HG03196 (cell line): ENCODE data around the gene DNAH1.

Experiments used
- ATAC-seq: cut with Tn5 transposase; IDR thresholded peaks from one replicate; pipeline ENCODE4 v1.9.1; 2021; ENCODE audit not compliant: unreplicated experiment

DNAH1 gene

DNA sequence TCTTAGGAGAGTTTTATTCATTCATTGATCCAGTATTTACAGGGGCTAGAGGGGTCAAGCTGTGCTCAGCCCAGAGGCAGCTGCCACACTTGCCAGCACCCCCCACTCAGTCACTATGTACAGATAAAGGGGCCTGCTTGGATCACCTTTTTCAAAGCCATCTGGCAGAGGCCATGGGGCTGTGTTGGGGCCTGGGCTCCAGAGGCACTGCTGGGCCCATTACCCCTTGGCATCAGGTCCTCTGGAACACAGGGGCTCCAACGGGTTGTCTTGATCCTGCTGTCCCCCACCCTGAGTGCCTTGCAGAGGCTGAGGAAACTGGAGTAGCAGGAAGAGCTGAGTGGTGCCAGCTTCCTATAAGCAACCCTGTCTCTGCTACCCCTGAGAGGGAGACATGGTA is 84.9 kb downstream of the DNAH1 start:
- ATAC-seq = no peak

DNA sequence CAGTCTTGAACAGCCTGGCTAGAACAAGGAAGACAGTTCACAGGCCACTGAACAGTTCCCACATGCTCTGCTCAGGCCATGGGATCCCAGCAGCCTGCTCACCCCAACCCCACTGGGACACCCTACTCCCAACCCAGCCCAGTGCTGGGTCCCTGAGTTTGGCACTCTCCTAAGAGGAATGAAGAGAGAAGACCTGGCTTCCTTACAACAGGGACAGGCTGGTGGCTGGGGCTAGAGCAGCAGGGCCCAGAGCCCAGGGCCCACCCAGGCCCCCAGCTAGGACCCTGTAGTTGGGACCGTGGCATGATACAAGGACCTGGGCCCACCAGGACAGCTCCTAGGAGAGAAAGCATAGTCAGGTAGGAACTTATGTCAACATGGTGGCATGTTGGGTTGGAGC is 85.4 kb downstream of the DNAH1 start:
- ATAC-seq = no peak

DNA sequence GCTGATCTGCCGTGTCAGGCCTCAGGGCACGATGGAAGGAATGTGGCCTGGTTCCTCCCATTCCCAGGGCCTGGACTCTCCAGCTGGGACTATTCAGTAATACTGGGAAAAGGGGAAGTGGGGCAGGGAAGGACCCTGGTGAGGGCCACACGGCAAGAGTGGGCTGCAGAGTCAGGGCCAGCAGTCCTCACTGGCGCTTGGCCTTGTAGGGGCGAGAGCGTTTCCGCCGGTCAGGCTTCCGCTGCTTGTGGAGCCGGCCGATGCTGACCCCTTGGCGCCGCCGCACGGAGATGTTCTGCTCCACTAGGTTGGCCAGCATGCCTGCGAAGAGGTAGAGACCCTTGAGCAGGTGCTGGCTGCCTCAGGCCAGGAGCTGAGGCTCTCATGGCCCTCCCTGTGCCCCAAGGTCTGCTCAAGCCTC is 86.0 kb downstream of the DNAH1 start:
- ATAC-seq = no peak

GRCh38 chr3:52402706-52403270 is 86.7 kb downstream of the DNAH1 start:
- ATAC-seq = no peak

DNA sequence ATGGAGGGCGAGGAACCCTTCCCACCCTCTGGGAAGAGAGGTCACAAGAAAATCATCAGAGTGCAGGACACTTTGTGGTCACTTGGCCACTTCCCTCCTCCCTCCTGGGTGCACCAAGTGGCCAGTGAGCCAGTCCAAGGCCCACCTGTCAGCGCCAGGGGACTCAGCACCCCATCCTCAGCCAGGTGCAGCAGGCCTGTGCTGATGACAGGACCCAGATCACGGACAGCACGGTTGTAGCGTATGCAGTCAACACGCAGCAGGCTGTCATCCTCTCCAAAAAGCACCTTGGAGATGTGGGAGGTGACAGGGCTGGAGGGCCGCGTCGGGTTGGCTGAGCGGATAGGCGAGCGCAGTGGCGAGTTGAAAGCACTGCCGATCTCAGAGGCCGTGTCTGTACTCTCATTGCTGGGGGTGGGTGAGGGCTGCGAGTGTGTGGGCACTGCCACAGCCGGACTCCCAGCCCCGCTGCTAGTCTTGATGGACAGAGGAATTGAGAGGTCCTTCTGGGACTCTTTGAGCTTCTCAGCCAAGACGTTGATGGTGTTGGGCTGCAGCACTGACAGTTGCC is 87.2 kb downstream of the DNAH1 start:
- ATAC-seq = no peak

DNA sequence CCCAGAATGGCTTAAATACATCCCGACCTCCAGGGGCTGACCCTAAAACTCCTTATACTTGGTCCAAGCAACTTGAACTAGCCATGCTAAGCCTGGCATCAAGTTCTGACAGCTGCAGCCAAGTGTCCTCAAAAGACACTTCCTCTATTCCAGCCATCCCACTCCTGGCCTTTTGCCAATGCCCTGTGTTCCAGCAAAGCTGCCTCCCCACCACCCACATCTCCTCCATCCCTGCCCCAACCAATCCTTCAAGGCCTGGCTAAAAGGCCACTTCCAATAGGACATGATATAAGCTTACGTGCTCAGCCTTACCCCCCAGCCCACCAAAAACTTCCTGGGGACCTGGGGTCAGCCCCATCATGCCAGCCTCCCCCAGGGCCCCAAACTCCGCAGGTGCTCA is 87.8 kb downstream of the DNAH1 start:
- no peak for ATAC-seq

DNA sequence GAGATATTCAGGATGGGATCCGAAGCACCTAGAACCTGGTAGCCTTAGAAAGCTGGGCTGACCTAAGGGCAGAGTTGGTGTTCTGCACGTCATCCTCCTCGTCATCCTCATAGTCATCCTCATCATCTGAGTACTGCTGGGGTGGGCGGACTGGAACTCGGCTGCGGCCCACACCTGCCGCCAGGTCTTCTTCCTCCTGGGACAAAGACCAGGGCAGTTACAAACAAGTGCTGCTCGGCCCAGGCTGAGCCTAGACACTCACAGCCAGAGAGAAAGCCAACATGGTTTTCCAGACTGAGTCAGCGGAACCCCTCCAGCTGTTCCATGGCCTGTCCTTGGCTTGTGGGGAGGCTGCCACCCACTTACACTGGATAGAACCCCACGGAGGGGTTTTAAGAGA is 88.3 kb downstream of the DNAH1 start:
- ATAC-seq = no peak

GRCh38 chr3:52405066-52405465 is 88.9 kb downstream of the DNAH1 start:
- no peak for ATAC-seq

DNA sequence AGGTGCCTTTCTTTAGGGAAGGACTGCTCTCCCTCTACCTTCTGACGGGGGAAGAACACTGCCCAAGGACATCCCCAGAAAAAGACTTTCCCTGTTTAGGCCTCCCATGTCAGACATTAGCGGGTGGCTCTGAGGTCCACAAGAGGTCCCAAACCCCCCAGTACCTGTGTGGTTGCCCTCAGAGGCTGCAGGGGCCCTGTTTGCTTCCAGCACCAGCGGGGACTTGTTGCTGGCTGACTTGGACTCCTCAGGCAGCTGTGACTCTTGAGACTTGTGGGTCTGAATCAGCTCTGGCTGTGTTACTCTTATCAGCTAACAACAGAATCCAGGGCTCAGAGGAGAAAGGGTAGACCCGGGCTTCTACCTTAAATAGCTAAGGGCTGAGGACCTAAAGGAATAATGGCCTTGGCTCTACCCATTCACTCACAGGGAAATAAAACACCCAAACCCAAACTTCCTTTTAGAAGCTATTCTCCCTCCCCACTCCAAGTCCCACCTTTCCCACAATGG is 89.5 kb downstream of the DNAH1 start:
- ATAC-seq = no peak

DNA sequence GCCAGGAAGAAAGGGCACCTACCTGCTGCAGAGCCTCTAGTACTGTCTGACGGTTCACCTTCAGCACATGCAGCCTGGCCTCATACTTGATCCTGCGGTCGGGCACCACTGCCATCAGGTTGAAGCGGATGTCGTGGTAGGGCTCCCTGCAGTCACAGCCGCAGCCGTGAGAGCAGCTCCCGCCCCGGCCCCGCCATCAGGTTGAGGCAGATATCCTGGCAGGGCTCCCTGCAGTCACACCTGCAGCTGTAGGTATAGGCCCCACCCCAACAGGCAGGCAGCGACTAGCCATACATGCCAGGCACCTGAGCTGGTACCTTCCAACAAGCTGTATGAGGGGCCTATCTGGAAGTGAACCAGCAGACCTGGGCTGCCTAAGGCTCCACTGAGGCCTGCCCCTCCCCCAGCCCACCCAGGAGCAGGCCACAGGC is 90.1 kb downstream of the DNAH1 start:
- no peak for ATAC-seq

DNA sequence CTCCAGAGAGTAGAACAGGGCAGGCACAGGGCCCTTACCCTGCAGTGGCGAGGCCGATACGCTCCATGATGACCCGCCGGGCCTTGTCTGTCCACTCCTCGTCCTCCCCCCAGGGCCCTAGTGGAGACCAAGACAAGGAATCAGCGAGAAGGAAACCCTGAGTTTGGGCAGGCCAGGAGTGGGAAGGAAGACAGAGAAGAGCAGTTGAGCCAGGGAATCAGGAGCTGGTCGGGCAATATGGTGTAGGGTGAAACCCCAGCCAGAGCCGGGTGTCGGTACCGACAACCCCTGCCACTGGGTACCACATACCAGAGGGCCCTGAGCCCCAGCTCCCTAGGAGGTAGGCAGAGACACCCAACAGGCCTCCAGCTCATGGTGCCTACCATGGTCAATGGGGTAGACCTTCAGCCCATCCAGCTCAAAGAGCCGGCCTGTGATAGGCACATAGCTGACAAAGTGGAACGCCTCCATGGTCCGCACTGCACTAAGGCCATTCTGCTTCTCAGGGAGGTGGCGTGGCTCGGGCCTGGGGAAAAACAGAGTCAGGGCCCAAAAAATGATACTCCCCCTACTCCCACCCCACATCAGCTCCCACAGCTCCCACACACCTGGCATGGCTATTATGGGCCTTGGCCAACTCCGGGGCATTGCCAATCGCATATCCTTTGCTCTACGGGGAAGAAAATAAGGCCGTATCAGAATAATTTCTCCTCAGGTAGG is 90.8 kb downstream of the DNAH1 start:
- ATAC-seq = no peak

DNA sequence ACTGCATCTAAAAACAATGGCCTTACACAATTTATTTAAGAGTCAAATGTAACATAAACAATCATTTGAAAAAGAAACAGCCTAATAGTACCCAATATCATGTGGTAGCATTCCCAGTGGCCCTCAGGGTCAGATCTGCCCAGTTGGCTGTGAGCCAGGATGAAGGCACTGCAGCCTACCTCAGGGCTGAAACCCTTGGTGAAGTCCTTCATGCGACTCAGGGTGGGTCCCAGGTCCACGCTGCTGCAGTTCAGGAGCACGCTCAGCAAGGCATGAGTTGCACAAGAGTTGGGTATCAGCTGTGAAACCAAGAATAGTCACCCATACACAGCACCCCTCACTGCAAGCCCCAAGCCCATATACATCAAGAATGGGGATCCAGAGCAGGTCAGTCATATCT is 91.7 kb downstream of the DNAH1 start:
- ATAC-seq = no peak

DNA sequence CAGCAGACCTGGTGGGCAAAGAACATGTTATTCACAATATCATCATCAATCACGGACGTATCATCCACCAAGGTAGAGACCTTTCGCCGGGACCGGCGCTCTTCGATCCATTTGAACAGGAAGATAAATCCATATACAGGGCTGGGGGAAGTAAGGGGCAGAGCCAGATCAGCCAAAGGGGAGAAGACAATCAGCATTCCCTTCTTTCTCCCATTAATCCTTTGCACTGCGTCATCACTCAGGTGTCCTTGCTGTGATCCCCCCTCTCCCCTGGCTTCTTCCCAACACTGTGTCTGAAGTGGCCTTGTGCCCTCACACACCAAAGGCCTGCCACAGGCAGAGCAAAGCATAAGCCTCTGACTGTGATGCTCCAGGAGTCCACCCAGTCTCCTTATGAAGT is 92.3 kb downstream of the DNAH1 start:
- ATAC-seq = no peak

- ATAC-seq = no peak
Measured at GRCh38 chr3:52415800-52416199, 99.7 kb downstream of the DNAH1 start.

DNA sequence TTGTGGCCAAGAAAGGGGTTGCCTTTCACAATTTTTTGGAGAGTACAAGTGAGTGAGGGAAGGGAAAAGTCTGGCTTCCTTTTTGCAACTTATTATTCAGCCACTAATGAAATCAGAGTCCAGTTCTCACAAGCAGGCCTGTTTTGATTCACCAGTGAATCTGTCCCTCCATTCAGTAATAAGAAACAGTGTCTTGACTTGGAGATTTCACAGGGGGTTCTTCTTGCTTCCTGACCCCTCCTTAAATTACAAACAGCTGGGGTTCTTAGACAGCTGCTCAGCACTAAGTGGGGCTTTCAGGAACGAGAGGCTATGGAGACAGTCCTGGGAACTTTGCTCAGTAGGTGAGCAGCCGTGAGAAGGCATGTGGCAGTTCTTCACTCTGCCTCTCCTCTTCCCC is 104.3 kb downstream of the DNAH1 start:
- ATAC-seq = no peak

GRCh38 chr3:52422669-52423068 is 106.5 kb downstream of the DNAH1 start:
- ATAC-seq = no peak

DNA sequence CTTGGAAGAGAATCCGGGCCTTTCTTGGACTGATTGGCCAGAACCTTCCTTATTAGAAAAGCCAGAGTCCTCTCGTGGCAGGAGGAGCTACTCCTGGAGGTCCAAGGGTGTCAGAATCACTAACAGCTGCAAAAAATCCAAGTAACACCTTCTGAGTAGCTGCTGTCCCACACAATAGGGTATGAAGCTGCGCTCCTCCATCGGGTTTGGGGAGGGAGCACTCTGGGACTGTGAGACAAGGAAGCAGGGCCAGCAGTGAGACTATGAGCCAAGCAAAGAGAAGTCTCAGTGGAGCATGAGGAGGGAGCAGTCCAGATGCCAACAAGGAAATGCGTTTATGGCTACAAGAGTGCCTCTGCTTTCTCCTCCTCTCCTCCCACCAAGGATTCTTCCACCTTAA is 107.1 kb downstream of the DNAH1 start:
- ATAC-seq = no peak

DNA sequence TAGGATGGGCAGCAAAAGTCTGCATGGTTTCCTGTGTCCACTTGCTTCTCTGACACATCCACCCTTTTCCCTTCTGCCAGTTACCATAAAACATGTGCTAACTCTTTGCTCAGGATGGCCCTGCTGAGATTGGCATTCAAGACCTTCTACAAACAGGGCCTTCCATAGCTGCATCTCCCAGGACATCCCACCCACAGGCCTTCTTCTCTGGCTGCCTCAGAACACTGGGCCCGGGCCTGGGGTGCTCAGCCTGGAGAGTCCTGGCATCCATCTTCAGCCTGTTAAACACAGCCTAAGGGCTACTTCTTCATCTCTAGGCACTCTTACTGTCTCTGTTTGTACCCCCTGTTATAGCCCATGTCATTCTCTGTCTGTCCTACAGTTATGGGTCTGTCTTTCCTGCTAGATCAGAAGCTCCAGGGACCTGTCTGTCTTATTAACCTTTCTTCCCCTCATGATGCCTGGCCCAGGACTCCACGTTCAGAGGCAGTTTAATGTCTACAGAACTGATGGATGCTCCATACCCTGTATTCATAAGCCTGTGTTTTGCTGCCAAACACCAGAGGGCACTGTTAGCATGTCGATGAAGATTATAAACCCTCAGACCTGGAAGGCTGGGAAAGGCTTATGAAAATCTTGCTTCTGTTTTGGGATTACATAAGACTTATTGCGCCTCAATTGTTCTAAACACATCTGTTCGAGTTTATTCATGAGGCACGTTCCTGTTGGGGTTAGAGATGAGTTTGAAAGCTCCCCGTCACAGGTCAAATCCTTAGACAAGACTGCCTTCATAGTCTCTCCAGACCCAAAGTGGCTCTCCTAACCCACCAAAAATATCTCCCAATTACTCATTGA is 112.3 kb downstream of the DNAH1 start:
- ATAC-seq = no peak

DNA sequence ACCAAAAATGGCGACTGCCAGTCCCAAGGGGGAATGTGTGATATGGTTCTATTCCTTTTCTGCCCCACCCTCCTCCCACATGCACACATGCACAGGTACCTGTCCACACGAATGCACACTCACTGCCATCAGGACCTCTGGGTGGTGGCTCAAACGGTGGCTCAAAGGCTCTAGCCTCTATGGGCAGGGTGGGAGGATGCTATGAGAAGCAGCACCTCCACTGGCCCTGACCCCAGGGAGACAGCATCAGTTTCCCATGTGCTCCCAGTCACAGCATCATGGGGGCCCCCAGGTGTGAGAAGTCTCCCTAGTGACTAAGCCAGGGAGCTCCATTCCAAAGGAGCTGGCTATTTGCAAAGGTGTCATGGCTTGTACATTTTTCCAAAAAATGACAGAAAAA is 112.9 kb downstream of the DNAH1 start:
- ATAC-seq = no peak

GRCh38 chr3:52429779-52430415 is 113.8 kb downstream of the DNAH1 start:
- ATAC-seq = no peak

GRCh38 chr3:52430416-52430810 is 114.3 kb downstream of the DNAH1 start:
- ATAC-seq = no peak
